ENCODE measurements around the gene IL21R.
A peak's percentile ranks its signal among the peaks of the same experiment; 100 is the strongest.

IL21R gene

DNA sequence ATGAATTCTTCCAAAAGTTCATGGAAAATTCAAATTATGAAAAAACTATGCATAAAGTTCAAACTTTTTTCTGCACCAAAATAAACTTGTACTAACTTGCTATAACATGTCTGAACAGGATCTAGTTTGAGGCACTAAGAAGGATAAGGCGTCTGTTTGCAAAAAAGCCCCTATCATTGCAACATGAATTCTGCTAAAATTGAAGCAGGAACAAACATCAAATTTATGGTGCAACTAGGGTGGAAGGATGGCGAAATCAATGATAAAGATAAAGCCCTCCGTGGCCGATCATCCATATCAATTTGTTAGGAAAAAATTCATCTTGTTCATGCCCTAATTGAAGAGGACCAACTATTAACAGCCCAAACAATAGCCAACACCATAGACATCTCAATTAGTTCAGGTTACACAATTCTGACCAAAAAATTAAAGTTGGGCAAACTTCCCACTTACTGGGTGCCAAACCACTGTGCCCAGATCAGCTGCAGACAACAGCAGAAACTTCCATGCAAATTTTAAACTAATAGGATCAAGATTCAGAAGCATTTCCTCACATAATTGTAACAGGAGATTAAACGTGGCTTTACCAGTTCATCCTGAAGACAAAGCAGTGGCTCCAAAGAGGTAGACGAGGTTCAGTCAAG, 12.9 kb downstream of the IL21R start:
- no peaks in the 10 kb centered on the region for H3K27me3 Mint-ChIP-seq
- H3K9me3 Mint-ChIP-seq = peaks cover 10% of the 10 kb centered on the region
- peaks cover 54% of the 10 kb centered on the region for H3K36me3 Mint-ChIP-seq (ENCODE audit: low read depth)
- intact Hi-C loops (cut with micrococcal nuclease) = no loop called here
- peak overlapping the region; percentile 60 for H3K27ac Mint-ChIP-seq
- H3K4me1 Mint-ChIP-seq (ENCODE audit: low read depth) = peaks cover 50% of the 10 kb centered on the region
- H3K4me3 Mint-ChIP-seq = no peak overlapping the region

DNA sequence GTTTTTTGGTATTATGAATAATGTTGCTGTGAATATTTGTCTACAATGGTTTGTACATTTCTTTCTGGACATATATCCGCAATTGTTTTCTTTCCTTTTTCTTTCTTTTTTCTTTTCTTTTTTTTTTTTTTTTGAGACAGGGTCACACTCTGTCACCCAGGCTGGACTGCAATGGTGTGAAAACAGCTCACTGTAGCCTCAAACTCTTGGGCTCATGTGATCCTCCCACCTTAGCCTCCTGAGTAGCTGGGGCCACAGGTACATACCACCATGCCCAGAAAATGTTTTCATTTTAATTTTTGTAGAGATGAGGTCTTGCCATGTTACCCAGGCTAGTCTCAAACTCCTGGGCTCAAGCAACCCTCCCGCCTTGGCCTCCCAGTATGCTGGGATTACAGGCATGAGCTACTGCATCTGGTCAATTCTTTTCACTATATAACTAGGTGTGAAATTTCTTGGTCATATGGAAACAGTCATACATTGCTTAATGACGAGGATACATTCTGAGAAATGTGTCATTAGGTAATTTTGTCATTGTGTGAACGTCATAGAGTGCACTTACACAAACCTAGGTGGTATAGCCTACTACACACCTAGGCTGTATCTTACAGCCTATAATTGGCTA, 15.2 kb downstream of the IL21R start:
- no peaks in the 10 kb centered on the region for H3K27me3 Mint-ChIP-seq
- intact Hi-C loops (cut with micrococcal nuclease) = no loop called here
- H3K4me3 Mint-ChIP-seq = no peak overlapping the region
- peaks cover 38% of the 10 kb centered on the region for H3K4me1 Mint-ChIP-seq (ENCODE audit: low read depth)
- peaks cover 24% of the 10 kb centered on the region for H3K9me3 Mint-ChIP-seq
- H3K27ac Mint-ChIP-seq = no peak overlapping the region
- peaks cover 63% of the 10 kb centered on the region for H3K36me3 Mint-ChIP-seq (ENCODE audit: low read depth)

DNA sequence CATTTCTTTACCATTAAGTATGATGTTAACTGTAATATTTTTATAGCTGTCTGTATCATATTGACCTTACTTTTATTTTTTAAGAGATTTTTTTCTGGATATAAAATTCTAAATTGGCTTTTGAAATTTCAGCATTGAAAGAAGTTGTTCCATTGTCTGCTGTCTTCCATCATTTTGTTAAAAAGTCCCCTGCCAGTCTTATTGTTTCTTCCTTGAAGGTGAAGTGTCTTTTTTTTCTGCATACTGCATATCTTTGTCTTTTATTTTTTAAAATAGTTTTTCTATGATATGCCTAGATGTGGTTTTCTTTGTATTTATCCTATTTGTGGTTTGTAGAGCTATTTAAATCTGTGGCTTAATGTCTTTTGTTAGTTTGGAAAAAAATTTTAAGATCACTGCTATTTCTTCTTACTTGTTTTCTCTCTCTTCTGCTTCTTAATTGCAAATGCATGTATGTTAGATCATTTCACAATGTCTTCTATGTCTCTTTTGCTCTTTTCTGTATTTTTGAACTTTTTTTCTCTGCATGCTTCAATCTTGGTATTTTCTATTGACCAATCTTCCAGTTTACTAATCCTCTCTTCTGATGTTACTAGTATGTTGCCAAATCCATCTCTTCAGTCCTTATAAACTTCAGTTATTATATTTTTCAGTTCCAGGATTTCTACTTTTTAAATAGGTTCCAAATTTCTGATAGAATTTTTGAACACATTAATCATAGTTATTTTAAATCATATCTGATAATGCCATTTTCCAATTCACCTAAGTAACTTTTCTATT, 20.2 kb downstream of the IL21R start:
- peaks cover 18% of the 10 kb centered on the region for H3K4me1 Mint-ChIP-seq (ENCODE audit: low read depth)
- H3K4me3 Mint-ChIP-seq = no peak overlapping the region
- H3K36me3 Mint-ChIP-seq (ENCODE audit: low read depth) = peaks cover 70% of the 10 kb centered on the region
- H3K9me3 Mint-ChIP-seq = peaks cover 25% of the 10 kb centered on the region
- intact Hi-C loops (cut with micrococcal nuclease) = loop anchor here (5.0 kb wide), 1 partner anchor 45 kb away; no protein-coding TSS in a partner anchor
- H3K27me3 Mint-ChIP-seq = no peaks in the 10 kb centered on the region
- H3K27ac Mint-ChIP-seq = no peak overlapping the region

DNA sequence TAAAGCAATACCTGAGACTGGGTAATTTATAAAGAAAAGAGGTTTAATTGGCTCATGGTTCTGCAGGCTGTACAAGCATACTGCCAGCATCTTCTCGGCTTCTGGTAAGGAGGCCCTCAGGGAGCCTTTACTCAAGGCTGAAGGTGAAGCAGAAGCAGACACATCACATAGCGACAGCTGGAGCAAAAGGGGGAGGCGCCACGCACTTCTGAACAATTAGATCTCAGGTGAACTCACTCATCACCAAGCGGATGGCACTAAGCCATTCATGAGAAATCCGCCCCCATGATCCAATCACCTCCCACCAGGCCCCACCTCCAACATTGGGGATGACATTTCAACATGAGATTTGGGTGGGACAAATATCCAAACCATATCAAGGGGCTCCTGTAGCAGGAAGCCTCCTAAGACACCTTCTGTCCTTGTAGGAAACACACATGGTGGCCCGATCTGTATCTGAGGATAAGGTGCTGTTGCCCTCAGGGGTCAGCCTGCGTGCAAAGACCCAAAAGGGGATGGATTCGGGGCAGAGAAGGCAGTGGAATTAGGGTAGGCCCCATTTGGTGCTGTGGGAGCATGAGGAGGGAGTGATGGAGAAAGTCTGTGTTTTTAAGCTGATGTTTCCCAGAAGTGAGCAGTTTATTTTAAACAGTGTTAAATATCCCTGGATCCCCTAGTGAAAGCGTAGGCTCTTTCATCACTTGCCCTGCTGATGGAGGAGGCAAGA, 23.0 kb downstream of the IL21R start:
- no peak overlapping the region for H3K4me3 Mint-ChIP-seq
- no peak overlapping the region for H3K27ac Mint-ChIP-seq
- H3K9me3 Mint-ChIP-seq = peaks cover 25% of the 10 kb centered on the region
- peaks cover 33% of the 10 kb centered on the region for H3K4me1 Mint-ChIP-seq (ENCODE audit: low read depth)
- H3K27me3 Mint-ChIP-seq = no peaks in the 10 kb centered on the region
- intact Hi-C loops (cut with micrococcal nuclease) = loop anchor here (5.0 kb wide), 1 partner anchor 48 kb away; no protein-coding TSS in a partner anchor
- H3K36me3 Mint-ChIP-seq (ENCODE audit: low read depth) = peaks cover 64% of the 10 kb centered on the region

DNA sequence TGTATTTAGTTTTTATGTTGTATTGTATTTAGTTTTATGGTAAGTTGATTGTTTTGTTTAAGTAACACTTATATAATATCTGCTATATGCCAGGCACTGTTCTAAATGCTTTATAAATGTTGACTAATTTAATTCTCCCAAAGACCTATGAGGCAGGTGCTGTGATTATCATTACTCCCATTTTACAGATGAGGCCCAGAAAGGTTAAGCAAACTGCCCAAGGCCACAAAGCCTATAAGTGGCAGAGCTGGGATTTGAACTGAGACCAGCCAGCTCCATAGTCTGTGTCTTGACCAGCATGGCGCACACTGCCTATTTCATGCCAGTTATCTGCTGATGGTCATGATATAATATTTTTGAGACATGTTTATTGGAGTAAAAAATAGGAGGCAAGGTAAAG, 24.0 kb downstream of the IL21R start:
- intact Hi-C loops (cut with micrococcal nuclease) = no loop called here
- peaks cover 14% of the 10 kb centered on the region for H3K9me3 Mint-ChIP-seq
- peaks cover 2% of the 10 kb centered on the region for H3K27me3 Mint-ChIP-seq
- peaks cover 43% of the 10 kb centered on the region for H3K4me1 Mint-ChIP-seq (ENCODE audit: low read depth)
- H3K27ac Mint-ChIP-seq = peak overlapping the region; percentile 54
- peaks cover 64% of the 10 kb centered on the region for H3K36me3 Mint-ChIP-seq (ENCODE audit: low read depth)
- H3K4me3 Mint-ChIP-seq = no peak overlapping the region

DNA sequence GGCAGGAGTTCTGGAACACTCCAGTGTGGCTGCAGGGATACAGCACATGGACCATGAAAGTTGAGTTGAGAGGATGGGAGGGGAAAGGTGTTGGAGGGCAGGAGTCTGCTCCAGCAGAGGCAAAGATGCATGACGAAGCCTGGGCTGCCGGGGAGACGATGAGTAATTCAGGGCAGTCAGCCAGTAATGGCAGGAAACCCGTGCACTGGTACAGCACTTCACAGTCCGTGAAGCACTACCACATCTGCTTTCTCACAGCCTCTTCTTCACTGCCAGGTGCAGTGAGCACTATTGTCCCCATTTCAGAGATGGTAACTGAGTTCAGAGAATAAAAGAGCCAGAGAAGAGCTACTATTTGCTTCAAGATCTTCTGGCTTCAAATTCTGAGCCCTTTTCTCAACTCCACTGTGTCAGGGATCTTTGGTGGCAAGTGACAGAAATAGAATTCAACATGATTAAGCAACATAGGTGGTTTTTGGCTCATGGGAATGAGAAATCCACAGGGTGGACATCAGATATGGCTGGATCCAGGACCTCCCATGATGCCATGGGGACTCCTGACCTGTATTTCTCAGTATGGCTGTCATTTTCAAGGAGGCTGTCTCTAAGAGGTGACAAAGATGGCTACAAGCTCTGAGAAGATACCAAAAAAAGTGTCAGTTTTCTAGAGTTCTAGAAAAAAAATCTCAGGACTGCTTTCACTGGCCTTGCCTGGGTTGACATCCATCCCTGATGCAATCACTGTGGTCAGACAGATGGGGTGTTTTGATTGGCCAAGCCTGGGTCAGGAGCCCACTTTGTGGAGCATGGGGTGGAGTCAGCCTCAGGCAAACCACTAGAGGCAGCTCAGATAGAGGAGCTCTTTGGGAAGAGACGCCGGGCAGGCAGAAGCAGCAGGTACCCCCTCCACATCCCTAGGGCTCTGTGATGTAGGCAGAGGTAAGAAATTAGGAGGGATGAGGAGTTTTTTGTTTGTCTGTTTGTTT, 24.7 kb downstream of the IL21R start:
- Mint-ChIP-seq H3K27ac (peak overlapping the region; percentile 54), H3K4me3 (peak overlapping the region; percentile 60), H3K4me1 (ENCODE audit: low read depth) (peaks cover 50% of the 10 kb centered on the region), H3K36me3 (ENCODE audit: low read depth) (peaks cover 68% of the 10 kb centered on the region), H3K9me3 (peaks cover 10% of the 10 kb centered on the region), H3K27me3 (peaks cover 4% of the 10 kb centered on the region)
- intact Hi-C loops (cut with micrococcal nuclease) = no loop called here

DNA sequence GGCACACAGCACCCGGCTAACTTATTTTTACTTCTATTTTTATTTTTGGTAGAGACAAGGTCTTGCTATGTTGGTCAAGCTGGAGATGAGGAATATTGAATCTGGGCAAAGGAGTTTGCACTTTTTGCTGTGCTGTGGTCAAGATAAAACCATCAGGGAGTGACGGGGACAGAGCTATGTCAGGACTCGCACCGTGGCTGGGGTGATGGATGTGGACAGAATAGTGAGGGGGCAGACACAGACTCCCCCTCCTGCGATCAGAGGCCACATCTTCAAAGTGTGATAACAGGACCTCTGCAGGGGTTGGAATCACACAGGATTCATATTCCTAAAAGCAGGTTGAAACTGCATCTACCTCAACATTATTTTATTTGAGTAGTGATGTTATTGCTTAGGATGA, 25.6 kb downstream of the IL21R start:
- peak overlapping the region; percentile 54 for H3K27ac Mint-ChIP-seq
- peaks cover 68% of the 10 kb centered on the region for H3K36me3 Mint-ChIP-seq (ENCODE audit: low read depth)
- H3K4me1 Mint-ChIP-seq (ENCODE audit: low read depth) = peaks cover 58% of the 10 kb centered on the region
- peak overlapping the region; percentile 60 for H3K4me3 Mint-ChIP-seq
- peaks cover 12% of the 10 kb centered on the region for H3K27me3 Mint-ChIP-seq
- intact Hi-C loops (cut with micrococcal nuclease) = no loop called here
- H3K9me3 Mint-ChIP-seq = peaks cover 3% of the 10 kb centered on the region

DNA sequence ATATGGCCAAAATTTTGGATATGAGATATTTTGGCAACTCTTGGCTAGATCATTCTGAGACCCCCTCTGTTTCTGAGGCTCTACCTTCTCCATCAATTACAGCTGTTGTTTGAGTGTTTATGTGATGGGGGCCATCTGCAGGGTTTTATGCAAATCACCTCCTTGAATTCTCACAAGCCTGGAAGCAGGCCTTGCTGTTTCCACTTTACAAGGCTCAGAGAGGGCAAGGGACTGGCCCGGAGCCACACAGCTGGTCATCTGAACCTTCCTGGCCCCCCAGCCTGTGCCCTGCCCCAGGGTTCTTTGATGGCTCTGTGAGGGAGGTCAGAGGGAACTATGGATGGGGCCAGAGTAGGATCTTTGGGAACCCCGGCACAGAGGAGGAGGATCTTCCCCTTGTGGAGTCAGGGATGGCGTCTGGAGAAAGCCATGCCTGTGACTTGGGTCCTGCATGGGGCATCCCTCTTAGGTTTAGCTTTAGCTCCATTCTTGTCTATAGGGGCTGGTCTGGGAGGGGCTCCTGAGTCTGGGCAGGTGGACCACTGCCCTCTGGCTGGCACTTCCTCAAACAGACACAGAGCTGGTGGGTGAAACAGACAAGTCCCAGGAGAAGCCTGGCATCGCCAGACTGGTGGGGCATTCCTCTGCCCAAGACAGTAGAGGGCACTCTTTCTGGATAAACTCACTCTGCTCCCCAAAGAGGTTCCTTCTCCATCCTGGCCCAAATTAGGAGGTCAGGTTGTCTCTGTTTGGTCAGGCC, 26.2 kb downstream of the IL21R start:
- peaks cover 14% of the 10 kb centered on the region for H3K27me3 Mint-ChIP-seq
- intact Hi-C loops (cut with micrococcal nuclease) = no loop called here
- H3K4me1 Mint-ChIP-seq (ENCODE audit: low read depth) = peaks cover 65% of the 10 kb centered on the region
- no peaks in the 10 kb centered on the region for H3K9me3 Mint-ChIP-seq
- peak overlapping the region; percentile 39 for H3K4me3 Mint-ChIP-seq
- H3K27ac Mint-ChIP-seq = peak overlapping the region; percentile 27
- H3K36me3 Mint-ChIP-seq (ENCODE audit: low read depth) = peaks cover 68% of the 10 kb centered on the region

DNA sequence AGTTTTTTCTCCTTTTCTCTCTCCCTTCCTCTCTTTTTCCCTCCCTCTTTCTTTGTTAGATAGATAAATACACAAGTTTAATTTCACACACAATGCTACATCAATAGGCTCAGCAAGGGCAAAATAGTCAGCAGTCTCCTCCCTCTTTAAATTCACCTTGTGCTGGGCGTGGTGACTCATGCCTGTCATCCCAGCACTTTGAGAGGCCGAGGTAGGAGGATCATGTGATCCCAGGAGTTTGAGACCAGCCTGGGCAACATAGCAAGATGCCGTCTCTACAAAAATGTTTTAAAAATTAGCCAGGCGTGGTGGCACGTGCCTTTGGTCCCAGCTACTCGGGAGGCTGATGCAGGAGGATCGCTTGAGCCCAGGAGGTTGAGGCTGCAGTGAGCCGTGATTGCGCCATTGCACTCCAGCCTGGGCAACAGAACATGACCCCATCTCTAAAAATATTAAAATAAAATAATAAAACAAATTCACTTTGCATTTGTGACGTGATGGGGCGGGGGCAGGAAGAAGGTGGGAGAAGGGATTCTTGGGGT, 27.4 kb downstream of the IL21R start:
- Mint-ChIP-seq H3K36me3 (ENCODE audit: low read depth) (peaks cover 65% of the 10 kb centered on the region), H3K4me1 (ENCODE audit: low read depth) (peaks cover 76% of the 10 kb centered on the region)

DNA sequence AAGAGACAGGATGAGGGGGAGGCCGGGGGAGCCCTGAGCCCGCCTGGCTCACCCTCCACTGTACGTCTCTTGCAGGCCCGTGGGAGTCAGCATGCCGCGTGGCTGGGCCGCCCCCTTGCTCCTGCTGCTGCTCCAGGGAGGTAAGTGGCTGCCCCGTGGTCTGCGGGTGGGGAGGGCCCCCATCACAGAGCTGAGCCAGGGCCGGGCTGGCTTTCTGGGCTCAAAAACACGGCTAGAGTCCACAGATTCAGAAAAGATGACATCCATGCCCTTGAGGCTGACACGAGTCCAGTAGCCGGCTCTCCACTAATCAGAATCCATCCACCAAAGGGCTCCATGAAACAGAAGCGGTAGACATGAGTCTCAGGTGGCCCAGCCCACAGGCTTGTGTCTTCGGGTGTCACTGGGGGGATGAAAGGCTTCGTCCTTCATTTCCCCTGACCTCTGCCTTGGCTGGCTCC, 28.0 kb downstream of the IL21R start:
- Mint-ChIP-seq H3K4me1 (ENCODE audit: low read depth) (peaks cover 76% of the 10 kb centered on the region), H3K4me3 (no peak overlapping the region)
- intact Hi-C loops (cut with micrococcal nuclease) = no loop called here

More for the DNA sequence above, 27.4 kb downstream of the IL21R start:
- intact Hi-C loops (cut with micrococcal nuclease) = no loop called here
- H3K27ac Mint-ChIP-seq = no peak overlapping the region
- peaks cover 14% of the 10 kb centered on the region for H3K27me3 Mint-ChIP-seq
- no peak overlapping the region for H3K4me3 Mint-ChIP-seq
- H3K9me3 Mint-ChIP-seq = no peaks in the 10 kb centered on the region

DNA sequence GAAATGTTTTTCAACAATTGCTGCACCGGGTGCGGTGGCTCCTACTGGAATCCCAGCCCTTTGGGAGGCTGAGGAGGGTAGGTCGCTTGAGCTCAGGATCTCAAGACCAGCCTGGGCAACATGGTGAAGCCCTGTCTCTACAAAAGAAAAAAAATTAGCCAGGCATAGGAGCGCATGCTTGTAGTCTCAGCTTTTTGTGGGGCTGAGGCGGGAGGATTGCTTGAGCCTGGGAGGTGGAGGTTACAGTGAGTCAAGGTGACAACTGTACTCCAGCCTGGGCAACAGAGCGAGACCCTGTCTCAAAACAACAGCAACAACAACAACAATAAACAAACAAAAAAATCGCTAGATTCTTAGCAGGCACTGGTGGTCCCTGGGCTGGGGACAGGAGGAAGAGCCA, 28.5 kb downstream of the IL21R start:
- no peaks in the 10 kb centered on the region for H3K9me3 Mint-ChIP-seq
- H3K4me1 Mint-ChIP-seq (ENCODE audit: low read depth) = peaks cover 72% of the 10 kb centered on the region
- peak overlapping the region; percentile 83 for H3K27ac Mint-ChIP-seq
- H3K27me3 Mint-ChIP-seq = peaks cover 14% of the 10 kb centered on the region
- H3K36me3 Mint-ChIP-seq (ENCODE audit: low read depth) = peaks cover 65% of the 10 kb centered on the region
- intact Hi-C loops (cut with micrococcal nuclease) = no loop called here
- H3K4me3 Mint-ChIP-seq = no peak overlapping the region

More for the DNA sequence above, 28.0 kb downstream of the IL21R start:
- Mint-ChIP-seq H3K27ac (peak overlapping the region; percentile 83), H3K36me3 (ENCODE audit: low read depth) (peaks cover 65% of the 10 kb centered on the region), H3K9me3 (no peaks in the 10 kb centered on the region), H3K27me3 (peaks cover 14% of the 10 kb centered on the region)

DNA sequence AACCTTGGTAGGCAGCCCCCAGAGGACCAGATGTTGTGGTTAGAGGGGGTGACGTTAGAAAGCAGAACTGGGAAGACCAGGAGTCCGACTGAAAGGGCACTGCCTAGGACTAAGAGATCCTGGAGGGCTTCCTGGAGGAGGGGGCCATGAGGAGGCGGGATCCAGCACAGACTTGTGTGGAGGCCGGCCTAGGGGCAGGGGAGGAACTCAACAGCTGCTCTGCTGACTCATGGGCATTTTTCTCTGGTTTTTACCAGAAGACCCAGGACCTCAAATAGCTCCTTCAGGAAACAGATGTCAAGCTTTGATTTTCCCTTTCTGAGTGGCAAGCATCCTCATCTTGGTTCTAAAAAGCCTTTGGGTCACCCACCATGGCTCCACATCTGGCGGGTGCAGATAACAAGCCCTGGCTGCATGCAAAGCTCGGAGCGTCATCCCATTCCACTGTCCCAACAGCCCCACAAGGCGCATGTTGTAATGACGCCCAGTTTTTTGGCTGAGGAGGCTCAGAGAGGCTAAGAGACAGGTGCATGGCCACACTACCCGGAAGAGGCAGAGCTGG, 29.0 kb downstream of the IL21R start:
- Mint-ChIP-seq H3K27ac (peak overlapping the region; percentile 83), H3K9me3 (no peaks in the 10 kb centered on the region), H3K4me3 (no peak overlapping the region), H3K27me3 (peaks cover 14% of the 10 kb centered on the region), H3K36me3 (ENCODE audit: low read depth) (peaks cover 70% of the 10 kb centered on the region), H3K4me1 (ENCODE audit: low read depth) (peaks cover 71% of the 10 kb centered on the region)
- intact Hi-C loops (cut with micrococcal nuclease) = no loop called here

Data from dendritic cell treated with granulocyte-macrophage colony-stimulating factor and Interleukin-4, amounts not matched to agents 40 ng/mL and 50 ng/mL, for 4 days (primary cell).